HG02852 (cell line): ENCODE data around the gene MRM2.

Experiments used
- ATAC-seq: cut with Tn5 transposase; IDR thresholded peaks from one replicate; pipeline ENCODE4 v1.9.1; 2021; ENCODE audit warnings: mild to moderate bottlenecking, moderate library complexity; ENCODE audit not compliant: unreplicated experiment

Gene MRM2

DNA sequence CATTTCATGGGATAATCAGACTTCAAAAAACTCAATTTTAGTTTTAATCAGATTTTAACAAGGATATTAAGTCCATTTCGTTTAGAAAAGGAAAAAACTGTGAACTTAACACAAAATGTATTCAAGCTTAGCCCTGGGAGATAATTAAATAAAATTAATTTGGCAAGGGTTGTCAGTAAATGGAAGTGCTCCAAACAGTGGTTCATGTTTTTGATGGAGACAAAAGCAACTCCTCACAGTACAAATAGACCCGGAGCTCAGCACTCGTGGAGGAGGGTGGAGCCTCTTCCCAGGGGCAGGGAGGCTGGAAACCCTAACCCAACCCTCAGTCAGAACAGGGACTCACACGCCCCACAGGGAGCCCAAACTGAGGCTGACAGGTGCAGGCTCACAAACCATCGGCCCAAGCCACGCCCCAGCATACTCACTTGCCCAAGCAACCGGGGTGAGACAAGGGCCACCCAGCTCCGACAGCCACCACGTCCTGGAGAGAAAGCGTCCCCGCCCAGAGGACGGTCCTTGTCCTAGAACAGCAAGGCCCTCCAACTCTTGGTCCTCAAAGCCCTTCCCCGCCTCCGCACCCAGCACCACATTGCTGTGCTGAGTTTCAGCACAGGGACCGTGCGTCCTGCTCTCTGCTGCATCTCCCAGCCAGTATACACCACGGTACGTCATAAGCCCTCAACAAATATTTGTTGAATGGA lies 49.0 kb downstream of the MRM2 start:
- no peak for ATAC-seq

- no peak for ATAC-seq
Observed at GRCh38 chr7:2191016-2191415, 51.0 kb downstream of the MRM2 start.

GRCh38 chr7:2190531-2190930 lies 51.5 kb downstream of the MRM2 start:
- no peak for ATAC-seq

GRCh38 chr7:2186166-2186565 lies 55.8 kb downstream of the MRM2 start:
- ATAC-seq: no peak

DNA sequence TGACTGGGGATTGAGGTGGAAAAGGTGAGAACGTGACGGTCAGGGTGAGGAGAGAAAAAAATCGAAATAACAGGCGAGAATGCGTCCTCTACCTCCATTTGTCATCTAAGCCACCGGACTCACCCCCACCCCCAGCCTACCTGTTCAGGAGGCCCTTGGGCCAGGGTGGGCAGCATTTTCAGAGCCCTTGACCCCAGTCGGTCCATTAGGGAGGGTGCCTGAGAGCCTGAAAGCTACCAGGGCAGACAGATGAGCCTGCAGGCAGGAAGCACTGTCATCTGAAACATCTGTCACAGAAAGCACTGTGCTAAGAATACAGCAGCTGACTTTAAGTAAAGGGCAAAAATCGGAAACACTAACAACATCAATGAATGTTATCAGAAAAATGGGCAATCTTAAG lies 56.3 kb downstream of the MRM2 start:
- ATAC-seq: no peak
